ENCODE results near the gene PTPRU. TPM values are rescaled to one million over a fixed set of nuclear protein-coding genes. Genes with fewer than 3 reads are reported as not detected.

The PTPRU gene
- total RNA-seq, 1 donor from 2014 or later, result 3.5 TPM

DNA sequence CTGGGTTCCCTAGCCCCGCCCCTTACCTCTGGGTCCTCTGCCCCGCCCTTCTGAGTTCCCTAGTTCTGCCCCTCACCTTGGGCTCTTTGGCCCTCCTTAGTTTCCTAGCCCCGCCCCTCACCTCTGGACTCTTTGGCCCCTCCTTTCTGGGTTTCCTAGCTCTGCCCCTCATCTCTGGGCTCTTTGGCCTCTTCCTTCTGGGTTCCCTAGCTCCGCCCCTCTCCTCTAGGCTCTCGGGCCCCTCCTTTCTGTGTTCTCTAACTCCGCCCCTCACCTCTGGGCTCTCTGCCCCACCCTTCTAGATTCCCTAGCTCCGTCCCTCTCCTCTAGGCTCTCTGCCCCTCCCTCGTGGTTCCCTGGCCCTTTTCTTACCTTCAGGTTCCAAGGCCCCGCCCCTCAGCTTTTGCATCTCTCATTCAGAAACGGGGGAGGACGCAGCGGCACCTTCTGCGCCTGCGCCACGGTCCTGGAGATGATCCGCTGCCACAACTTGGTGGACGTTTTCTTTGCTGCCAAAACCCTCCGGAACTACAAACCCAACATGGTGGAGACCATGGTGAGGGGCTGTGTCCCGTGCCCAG is 88.5 kb downstream of the PTPRU start:
- no peak for DNase-seq (ENCODE audit: extremely low spot score, unreplicated experiment)
- Mint-ChIP-seq H3K27me3 (ENCODE audit: unreplicated experiment) (peaks cover 1% of the 10 kb centered on the region), H3K4me3 (ENCODE audit: unreplicated experiment) (no peak overlapping the region), H3K4me1 (ENCODE audit: unreplicated experiment) (no peaks in the 10 kb centered on the region), H3K27ac (ENCODE audit: unreplicated experiment) (no peak overlapping the region), H3K36me3 (ENCODE audit: unreplicated experiment) (no peaks in the 10 kb centered on the region), H3K9me3 (ENCODE audit: unreplicated experiment) (no peaks in the 10 kb centered on the region)
- TF ChIP-seq, protein P1, sequence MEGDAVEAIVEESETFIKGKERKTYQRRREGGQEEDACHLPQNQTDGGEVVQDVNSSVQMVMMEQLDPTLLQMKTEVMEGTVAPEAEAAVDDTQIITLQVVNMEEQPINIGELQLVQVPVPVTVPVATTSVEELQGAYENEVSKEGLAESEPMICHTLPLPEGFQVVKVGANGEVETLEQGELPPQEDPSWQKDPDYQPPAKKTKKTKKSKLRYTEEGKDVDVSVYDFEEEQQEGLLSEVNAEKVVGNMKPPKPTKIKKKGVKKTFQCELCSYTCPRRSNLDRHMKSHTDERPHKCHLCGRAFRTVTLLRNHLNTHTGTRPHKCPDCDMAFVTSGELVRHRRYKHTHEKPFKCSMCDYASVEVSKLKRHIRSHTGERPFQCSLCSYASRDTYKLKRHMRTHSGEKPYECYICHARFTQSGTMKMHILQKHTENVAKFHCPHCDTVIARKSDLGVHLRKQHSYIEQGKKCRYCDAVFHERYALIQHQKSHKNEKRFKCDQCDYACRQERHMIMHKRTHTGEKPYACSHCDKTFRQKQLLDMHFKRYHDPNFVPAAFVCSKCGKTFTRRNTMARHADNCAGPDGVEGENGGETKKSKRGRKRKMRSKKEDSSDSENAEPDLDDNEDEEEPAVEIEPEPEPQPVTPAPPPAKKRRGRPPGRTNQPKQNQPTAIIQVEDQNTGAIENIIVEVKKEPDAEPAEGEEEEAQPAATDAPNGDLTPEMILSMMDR (IDR thresholded peaks at IDR 0.05), result no peak

DNA sequence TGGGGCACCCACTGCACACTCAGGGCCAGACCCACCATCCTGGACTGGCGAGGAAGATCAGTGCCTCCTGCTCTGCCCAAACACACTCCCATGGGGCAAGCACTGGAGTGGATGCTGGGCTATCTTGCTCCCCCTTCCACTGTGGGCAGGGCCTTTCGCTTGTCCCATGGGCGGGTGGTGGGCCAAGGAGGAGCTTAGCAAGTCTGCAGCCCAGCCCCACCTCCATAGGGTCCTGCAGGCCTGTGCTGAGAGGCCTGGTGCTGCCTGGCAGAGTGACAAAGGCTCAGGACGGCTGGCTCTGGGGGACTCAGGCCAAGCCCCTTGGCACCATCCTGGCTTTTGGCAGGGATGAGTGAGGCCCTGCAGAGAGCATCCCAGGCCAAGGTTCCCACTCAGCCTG is 89.4 kb downstream of the PTPRU start:
- TF ChIP-seq, protein P1 (IDR thresholded peaks at IDR 0.05), result no peak
- H3K36me3 Mint-ChIP-seq (ENCODE audit: unreplicated experiment), result no peaks in the 10 kb centered on the region
- no peak overlapping the region for H3K27ac Mint-ChIP-seq (ENCODE audit: unreplicated experiment)
- H3K4me3 Mint-ChIP-seq (ENCODE audit: unreplicated experiment), result no peak overlapping the region
- H3K27me3 Mint-ChIP-seq (ENCODE audit: unreplicated experiment), result peaks cover 6% of the 10 kb centered on the region
- no peaks in the 10 kb centered on the region for H3K9me3 Mint-ChIP-seq (ENCODE audit: unreplicated experiment)
- DNase-seq (ENCODE audit: extremely low spot score, unreplicated experiment), result no peak
- no peaks in the 10 kb centered on the region for H3K4me1 Mint-ChIP-seq (ENCODE audit: unreplicated experiment)

DNA sequence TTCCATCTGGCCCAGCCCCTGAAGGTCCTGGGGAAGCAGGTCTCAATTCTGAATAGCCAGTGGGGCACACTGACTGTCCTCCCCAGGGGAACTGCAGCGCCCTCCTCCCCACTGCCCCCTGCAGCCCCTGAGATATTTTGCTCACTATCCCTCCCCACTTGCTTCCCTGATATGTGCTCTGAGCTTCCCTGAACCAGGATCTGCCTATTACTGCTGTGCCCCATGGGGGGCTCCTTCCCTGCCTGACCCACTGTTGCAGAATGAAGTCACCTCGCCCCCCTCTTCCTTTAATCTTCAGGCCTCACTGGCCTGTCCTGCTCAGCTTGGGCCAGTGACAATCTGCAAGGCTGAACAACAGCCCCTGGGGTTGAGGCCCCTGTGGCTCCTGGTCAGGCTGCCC is 89.8 kb downstream of the PTPRU start:
- no peak for DNase-seq (ENCODE audit: extremely low spot score, unreplicated experiment)
- no peaks in the 10 kb centered on the region for H3K4me1 Mint-ChIP-seq (ENCODE audit: unreplicated experiment)
- H3K36me3 Mint-ChIP-seq (ENCODE audit: unreplicated experiment), result no peaks in the 10 kb centered on the region
- TF ChIP-seq, protein P1 (IDR thresholded peaks at IDR 0.05), result no peak
- no peaks in the 10 kb centered on the region for H3K9me3 Mint-ChIP-seq (ENCODE audit: unreplicated experiment)
- H3K27ac Mint-ChIP-seq (ENCODE audit: unreplicated experiment), result no peak overlapping the region
- peaks cover 6% of the 10 kb centered on the region for H3K27me3 Mint-ChIP-seq (ENCODE audit: unreplicated experiment)
- no peak overlapping the region for H3K4me3 Mint-ChIP-seq (ENCODE audit: unreplicated experiment)

DNA sequence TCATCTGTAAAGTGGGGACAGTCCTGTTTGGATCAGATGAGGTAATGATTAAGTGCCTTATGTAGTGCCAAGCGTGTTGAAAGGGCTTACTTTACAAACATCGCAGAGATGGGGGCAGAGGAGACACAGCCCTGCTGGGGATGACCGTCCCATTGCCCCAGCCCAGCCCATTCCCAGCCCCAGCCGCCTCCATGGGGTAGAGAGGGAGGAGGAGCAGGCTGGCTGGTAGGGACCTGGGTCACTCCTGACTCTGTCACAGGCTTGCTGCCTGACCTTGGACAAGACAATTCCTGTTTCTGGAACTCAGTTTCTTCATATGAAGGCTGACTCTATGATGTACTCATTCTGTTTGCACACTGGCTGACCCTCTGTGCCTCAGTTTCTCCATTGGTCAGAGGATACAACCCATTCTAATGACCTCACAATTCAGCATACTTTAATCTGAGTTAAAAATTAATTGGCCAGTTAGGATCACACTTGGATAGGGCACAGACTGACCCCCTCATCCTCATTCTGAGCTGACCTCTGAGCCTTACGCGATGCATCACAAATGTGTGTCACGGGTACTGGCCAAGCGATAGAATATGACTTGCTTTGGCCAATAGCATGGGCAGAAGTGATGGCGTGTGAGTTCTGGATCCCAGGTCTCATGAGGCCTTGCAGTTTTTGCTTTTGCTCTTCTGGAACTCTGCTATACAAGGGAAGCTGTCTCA is 91.1 kb downstream of the PTPRU start:
- Mint-ChIP-seq H3K4me3 (ENCODE audit: unreplicated experiment) (no peak overlapping the region), H3K27ac (ENCODE audit: unreplicated experiment) (no peak overlapping the region), H3K9me3 (ENCODE audit: unreplicated experiment) (no peaks in the 10 kb centered on the region), H3K4me1 (ENCODE audit: unreplicated experiment) (no peaks in the 10 kb centered on the region), H3K27me3 (ENCODE audit: unreplicated experiment) (peaks cover 11% of the 10 kb centered on the region), H3K36me3 (ENCODE audit: unreplicated experiment) (no peaks in the 10 kb centered on the region)
- DNase-seq (ENCODE audit: extremely low spot score, unreplicated experiment), result no peak
- TF ChIP-seq, protein P1 (IDR thresholded peaks at IDR 0.05), result no peak

DNA sequence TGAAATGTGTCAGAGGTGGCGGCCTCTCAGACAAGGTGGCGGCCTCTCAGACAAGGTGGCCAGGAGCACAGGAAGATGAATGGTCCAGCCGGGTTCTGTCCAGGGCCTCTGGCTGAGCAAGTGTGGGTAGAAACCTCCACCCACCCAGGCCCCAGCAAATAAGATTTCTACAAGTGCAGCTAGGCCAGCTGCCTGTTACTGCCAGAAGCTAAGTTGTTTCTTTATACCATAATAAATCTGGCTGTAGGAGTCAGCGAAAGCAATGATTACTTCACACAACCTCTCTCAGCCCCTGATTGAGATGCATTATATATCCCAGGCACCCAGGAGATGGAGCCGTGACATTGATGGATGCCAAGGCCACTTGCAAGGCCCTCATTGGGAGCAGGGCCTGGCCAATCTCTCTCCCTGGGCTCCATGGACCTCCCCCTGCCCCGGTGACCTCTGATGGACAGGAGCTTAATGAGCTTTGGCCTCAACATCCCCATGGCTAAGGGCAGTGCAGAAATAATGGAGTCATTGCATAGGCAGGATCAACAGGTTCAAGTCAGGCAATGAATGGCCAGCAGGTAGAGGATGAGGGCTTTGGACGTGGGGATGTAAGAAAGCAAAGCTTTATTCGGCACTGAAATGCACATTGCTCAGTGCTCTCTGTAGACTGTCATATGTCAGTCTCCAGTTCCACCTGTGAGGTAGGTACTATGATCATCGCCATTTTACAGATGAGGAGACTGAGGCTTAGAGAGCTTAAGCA is 92.9 kb downstream of the PTPRU start:
- H3K27ac Mint-ChIP-seq (ENCODE audit: unreplicated experiment), result no peak overlapping the region

More for the DNA sequence above, 92.9 kb downstream of the PTPRU start:
- TF ChIP-seq, protein P1 (IDR thresholded peaks at IDR 0.05), result no peak
- Mint-ChIP-seq H3K9me3 (ENCODE audit: unreplicated experiment) (no peaks in the 10 kb centered on the region), H3K4me1 (ENCODE audit: unreplicated experiment) (no peaks in the 10 kb centered on the region), H3K36me3 (ENCODE audit: unreplicated experiment) (no peaks in the 10 kb centered on the region), H3K27me3 (ENCODE audit: unreplicated experiment) (peaks cover 24% of the 10 kb centered on the region), H3K4me3 (ENCODE audit: unreplicated experiment) (no peak overlapping the region)
- DNase-seq (ENCODE audit: extremely low spot score, unreplicated experiment), result no peak

All from osteocyte (in vitro differentiated cells).